Ascending aorta (tissue), 2 donors: Measurements from ENCODE around the gene MEPE. TPM values are rescaled to one million over a fixed set of nuclear protein-coding genes. Genes with fewer than 3 reads are reported as not detected.

Experiments used
- DNase-seq, 2 donors: peaks; one replicate each; pipeline ENCODE4 v3.0.0-alpha.2; 2019; ENCODE audit warnings: low spot score in 2 of 2
- H3K27ac ChIP-seq, 2 donors: fragments of 200-600 bp; sonication (generic); one replicate each; pipeline ENCODE4 v1.5.1; 2016 to 2017; ENCODE audit warnings: mild to moderate bottlenecking in 1 of 2
- H3K27me3 ChIP-seq: fragments of 200-600 bp; sonication (generic); one replicate; pipeline ENCODE4 v1.5.1; 2017
- H3K36me3 ChIP-seq, 2 donors: fragments of 200-600 bp; sonication (generic); one replicate each; pipeline ENCODE4 v1.5.1; 2016
- H3K4me1 ChIP-seq, 2 donors: fragments of 200-600 bp; sonication (generic); one replicate each; pipeline ENCODE4 v1.5.1; 2016 to 2017; ENCODE audit warnings: mild to moderate bottlenecking in 1 of 2
- H3K4me3 ChIP-seq, 2 donors: fragments of 200-600 bp; sonication (generic); one replicate each; pipeline ENCODE4 v1.5.1; 2016 to 2017; ENCODE audit warnings: mild to moderate bottlenecking in 1 of 2
- H3K9me3 ChIP-seq, 2 donors: fragments of 200-600 bp; sonication (generic); one replicate each; pipeline ENCODE4 v1.5.1; 2016
- intact Hi-C: fragments of 100-400 bp; cut with DNase I; formaldehyde crosslinking; loops from one replicate; pipeline ENCODE4 v1.15.1; 2023
- total RNA-seq: library from RNA; depleted of rRNA; stranded (reverse); fragments of >200 nt; gene quantifications from one replicate; pipeline ENCODE4 v1.1.0, GENCODE V29; 2016
- TF ChIP-seq, protein P1 (sequence below), 3 experiments: fragments of 200-600 bp in 2 of 3; fragments of 450-650 bp in 1 of 3; sonication (generic) in 2 of 3; IDR thresholded peaks; one replicate each; pipeline ENCODE4 v1.5.1; 2016 to 2019; ENCODE audit warnings: antibody characterized with exemption in 3 of 3, mild to moderate bottlenecking in 1 of 3, moderate library complexity in 1 of 3

MEPE gene
- not detected for total RNA-seq

- Histone ChIP-seq H3K27ac (no peak within 1 kb of the TSS), H3K4me1 (no peaks in the 10 kb centered on the region), H3K4me3 (no peak within 1 kb of the TSS), H3K27me3 (no peaks in the 10 kb centered on the region), H3K9me3 (no peaks in the 10 kb centered on the region), H3K36me3 (no peaks in the 10 kb centered on the region)
- intact Hi-C loops: no loop called here
- no peak for DNase-seq
- TF ChIP-seq, protein P1, sequence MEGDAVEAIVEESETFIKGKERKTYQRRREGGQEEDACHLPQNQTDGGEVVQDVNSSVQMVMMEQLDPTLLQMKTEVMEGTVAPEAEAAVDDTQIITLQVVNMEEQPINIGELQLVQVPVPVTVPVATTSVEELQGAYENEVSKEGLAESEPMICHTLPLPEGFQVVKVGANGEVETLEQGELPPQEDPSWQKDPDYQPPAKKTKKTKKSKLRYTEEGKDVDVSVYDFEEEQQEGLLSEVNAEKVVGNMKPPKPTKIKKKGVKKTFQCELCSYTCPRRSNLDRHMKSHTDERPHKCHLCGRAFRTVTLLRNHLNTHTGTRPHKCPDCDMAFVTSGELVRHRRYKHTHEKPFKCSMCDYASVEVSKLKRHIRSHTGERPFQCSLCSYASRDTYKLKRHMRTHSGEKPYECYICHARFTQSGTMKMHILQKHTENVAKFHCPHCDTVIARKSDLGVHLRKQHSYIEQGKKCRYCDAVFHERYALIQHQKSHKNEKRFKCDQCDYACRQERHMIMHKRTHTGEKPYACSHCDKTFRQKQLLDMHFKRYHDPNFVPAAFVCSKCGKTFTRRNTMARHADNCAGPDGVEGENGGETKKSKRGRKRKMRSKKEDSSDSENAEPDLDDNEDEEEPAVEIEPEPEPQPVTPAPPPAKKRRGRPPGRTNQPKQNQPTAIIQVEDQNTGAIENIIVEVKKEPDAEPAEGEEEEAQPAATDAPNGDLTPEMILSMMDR (IDR thresholded peaks at IDR 0.05): no peak
Measured at GRCh38 chr4:87832669-87833068, at the start of gene MEPE. TSS of gene MEPE (plus strand) at chr4:87832969. CDS start at chr4:87834715, 1,746 bp downstream.

- intact Hi-C loops: no loop called here
- TF ChIP-seq, protein P1 (IDR thresholded peaks at IDR 0.05): no peak
- H3K4me3 ChIP-seq: no peak overlapping the region
Measured at GRCh38 chr4:87783781-87784180, 49.0 kb upstream of the MEPE start.

GRCh38 chr4:87785731-87786509, 46.8 kb upstream of the MEPE start:
- intact Hi-C loops: no loop called here
- TF ChIP-seq, protein P1 (IDR thresholded peaks at IDR 0.05): no peak

More at GRCh38 chr4:87783781-87784180, 49.0 kb upstream of the MEPE start:
- no peaks in the 10 kb centered on the region for H3K9me3 ChIP-seq
- no peak for DNase-seq
- no peaks in the 10 kb centered on the region for H3K36me3 ChIP-seq
- H3K4me1 ChIP-seq: no peaks in the 10 kb centered on the region
- H3K27me3 ChIP-seq: no peaks in the 10 kb centered on the region
- no peak overlapping the region for H3K27ac ChIP-seq

DNA sequence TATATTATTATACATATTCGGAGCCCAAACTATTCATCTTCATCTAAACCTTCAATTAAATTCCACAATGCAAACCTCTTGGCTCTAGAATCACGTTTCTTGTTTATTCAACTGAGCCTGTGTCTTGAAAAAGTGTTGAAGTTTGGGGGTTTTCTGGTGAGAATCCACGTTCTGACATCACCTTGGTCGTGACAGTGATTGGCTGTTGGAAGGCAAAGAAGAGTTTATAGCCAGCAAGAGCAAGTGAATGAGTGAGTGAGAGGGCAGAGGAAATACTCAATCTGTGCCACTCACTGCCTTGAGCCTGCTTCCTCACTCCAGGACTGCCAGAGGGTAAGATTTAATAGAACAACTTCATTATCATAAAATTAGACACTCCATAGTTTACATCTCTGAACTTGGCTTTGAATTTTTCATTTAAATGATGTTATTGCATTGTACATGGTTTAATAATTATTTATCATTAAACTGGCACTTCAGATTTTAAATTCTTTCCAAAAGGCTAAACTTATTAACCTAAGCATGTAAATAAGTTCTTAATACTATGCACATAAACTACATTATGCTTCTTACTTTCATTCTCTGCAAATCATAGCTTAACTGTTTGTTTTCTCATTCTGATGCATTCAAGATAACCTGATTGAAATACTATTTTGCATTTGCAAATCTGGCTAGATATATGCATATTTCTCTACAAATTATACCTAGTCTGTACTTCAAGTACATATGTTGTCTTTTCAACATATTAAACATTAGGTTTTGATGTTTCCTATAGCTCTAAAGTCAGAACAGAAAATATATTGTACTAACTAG, 33.3 kb upstream of the MEPE start, which contains the start of gene IBSP:
TSS of gene IBSP (plus strand) at position 254 of the 813 bp plus-strand sequence. CDS start 2,808 bp downstream, outside the sequence.
- Histone ChIP-seq H3K4me3 (no peak within 1 kb of the TSS), H3K4me1 (no peaks in the 10 kb centered on the region), H3K27me3 (no peaks in the 10 kb centered on the region), H3K36me3 (no peaks in the 10 kb centered on the region), H3K27ac (no peak within 1 kb of the TSS), H3K9me3 (no peaks in the 10 kb centered on the region)
- TF ChIP-seq, protein P1 (IDR thresholded peaks at IDR 0.05): no peak
- intact Hi-C loops: no loop called here
- no peak for DNase-seq

More at GRCh38 chr4:87785731-87786509, 46.8 kb upstream of the MEPE start:
- H3K4me3 ChIP-seq: no peak overlapping the region
- H3K36me3 ChIP-seq: no peaks in the 10 kb centered on the region
- DNase-seq: no peak
- H3K27ac ChIP-seq: no peak overlapping the region
- H3K27me3 ChIP-seq: no peaks in the 10 kb centered on the region
- H3K4me1 ChIP-seq: no peaks in the 10 kb centered on the region
- H3K9me3 ChIP-seq: no peaks in the 10 kb centered on the region

GRCh38 chr4:87802858-87803257, 29.9 kb upstream of the MEPE start:
- TF ChIP-seq, protein P1 (IDR thresholded peaks at IDR 0.05): no peak
- Histone ChIP-seq H3K4me3 (no peak overlapping the region), H3K36me3 (no peaks in the 10 kb centered on the region), H3K27ac (no peak overlapping the region), H3K4me1 (no peaks in the 10 kb centered on the region), H3K9me3 (no peaks in the 10 kb centered on the region), H3K27me3 (no peaks in the 10 kb centered on the region)
- intact Hi-C loops: no loop called here
- no peak for DNase-seq
